ENCODE measurements around the gene KRTAP2-3. TPM values are rescaled to one million over a fixed set of nuclear protein-coding genes. Genes with fewer than 3 reads are reported as not detected.

Gene KRTAP2-3
- total and polyA plus RNA-seq, 2 of the 4 experiments (the other 2 are of a cell fraction): 1.4 to 35.2 TPM

GRCh38 chr17:41071606-41072360 is 11.9 kb upstream of the KRTAP2-3 start:
- no peaks in the 10 kb centered on the region; the same call in 1 of the 2 replicates for H3K4me1 ChIP-seq (ENCODE audit: control insufficient read depth, insufficient read depth, low read length)
- H3K36me3 ChIP-seq (ENCODE audit: control insufficient read depth, insufficient read depth, low read length): no peaks in the 10 kb centered on the region
- dilution Hi-C loops (cut with HindIII; ENCODE audit: low sequenced_read_pairs, unreplicated experiment) (no loop called here), in situ Hi-C loops (cut with MboI; ENCODE audit: low sequenced_read_pairs) (no loop called here), intact Hi-C loops (cut with micrococcal nuclease) (no loop called here)
- no CpG with 5 or more reads among the region's 5 CpGs for WGBS, 2 experiments (ENCODE audit: extremely low coverage in 2 of 2, insufficient read length in 1 of 2)
- no peak overlapping the region for H3K56ac ChIP-seq (ENCODE audit: extremely low read depth, insufficient read depth, low read length)
- no peak overlapping the region for H3K27ac ChIP-seq (ENCODE audit: insufficient read depth, low read length)
- BruUV-seq (replicated peaks): no TSS peak
- H3K4me2 ChIP-seq (ENCODE audit: low read depth, low read length): no peak overlapping the region
- peak overlapping the region; percentile 41 for H3K4ac ChIP-seq (ENCODE audit: low read depth, low read length)
- no peaks in the 10 kb centered on the region for H3K79me1 ChIP-seq (ENCODE audit: low read depth in 1 of 2, low read length in 2 of 2)
- H4K20me1 ChIP-seq (ENCODE audit: insufficient read depth, low read length): no peaks in the 10 kb centered on the region
- CTCF ChIA-PET: no interaction called here
- no peak for TF ChIP-seq RAD21 (IDR thresholded peaks at IDR 0.05; ENCODE audit: low read length)
- no peak for TF ChIP-seq MAFK (IDR thresholded peaks at IDR 0.05; ENCODE audit: low read depth, low read length)
- TF ChIP-seq NFE2L2 (IDR thresholded peaks at IDR 0.05; ENCODE audit: low read depth, low read length): no peak
- TF ChIP-seq ELK1 (IDR thresholded peaks at IDR 0.05; ENCODE audit: borderline replicate concordance, low read depth, low read length): no peak
- peak overlapping the region; percentile 60; the same call in 1 of the 3 replicates for H2BK15ac ChIP-seq (ENCODE audit: low read depth, low read length)
- peak overlapping the region; percentile 6 for H2BK5ac ChIP-seq (ENCODE audit: low read depth, low read length, poor library complexity, severe bottlenecking)
- H2AK9ac ChIP-seq (replicated peaks; ENCODE audit: low read depth, low read length, poor library complexity): no peak overlapping the region
- H3K14ac ChIP-seq (replicated peaks; ENCODE audit: low read depth, low read length): peak overlapping the region; percentile 22; the same call in 1 of the 2 replicates
- H2AK5ac ChIP-seq (ENCODE audit: low read depth, low read length): peak overlapping the region; percentile 66
- H3K23ac ChIP-seq (ENCODE audit: low read depth, low read length): no peak overlapping the region
- H3K4me3 ChIP-seq (ENCODE audit: insufficient read depth, low read depth, low read length): no peak overlapping the region
- peak overlapping the region; percentile 56 for H2BK120ac ChIP-seq (ENCODE audit: low read depth, low read length)
- POLR2A ChIA-PET (ENCODE audit: unreplicated experiment): no interaction called here
- H3K9me3 ChIP-seq (ENCODE audit: control insufficient read depth, insufficient read depth, low read length): no peaks in the 10 kb centered on the region
- DNase-seq (no peak), ATAC-seq (ENCODE audit: low read depth) (no peak)
- H3K27me3 ChIP-seq (ENCODE audit: control insufficient read depth, insufficient read depth, low read length): no peaks in the 10 kb centered on the region
- H4K8ac ChIP-seq (ENCODE audit: low read depth in 2 of 2, low read length in 2 of 2): no peak overlapping the region
- H3K9ac ChIP-seq (ENCODE audit: low read depth, low read length): no peak overlapping the region
- peaks cover 4% of the 10 kb centered on the region; the same call in 1 of the 2 replicates for H3K9me1 ChIP-seq (ENCODE audit: insufficient read depth, low read length)
- H2BK20ac ChIP-seq (ENCODE audit: low read depth, low read length): peak overlapping the region; percentile 42
- no peak overlapping the region for H4K5ac ChIP-seq (ENCODE audit: low read depth, low read length)
- H2AFZ ChIP-seq (replicated peaks; ENCODE audit: low read length, poor library complexity): peak overlapping the region; percentile 46
- H3K18ac ChIP-seq (ENCODE audit: low read depth, low read length): no peak overlapping the region
- peak overlapping the region; percentile 57 for H4K91ac ChIP-seq (ENCODE audit: insufficient read depth, low read depth, low read length)
